Nephron progenitor cell (in vitro differentiated cells): ENCODE measurements around the gene CIBAR2.

Experiments
- DNase-seq: peaks from one replicate; pipeline ENCODE4 v3.0.0; 2021
- H3K27ac Mint-ChIP-seq: 2 replicates; pipeline ENCODE4 v1.8.0; 2021; ENCODE audit warnings: mild to moderate bottlenecking, moderate library complexity, mixed read lengths
- H3K27me3 Mint-ChIP-seq: 2 replicates; pipeline ENCODE4 v1.8.0; 2021; ENCODE audit warnings: mild to moderate bottlenecking, low read depth, mixed read lengths; ENCODE audit not compliant: poor library complexity
- H3K36me3 Mint-ChIP-seq: 2 replicates; pipeline ENCODE4 v1.8.0; 2021; ENCODE audit warnings: low read depth, mixed read lengths
- H3K4me1 Mint-ChIP-seq: 2 replicates; pipeline ENCODE4 v1.8.0; 2021; ENCODE audit warnings: mixed read lengths
- H3K4me3 Mint-ChIP-seq: 2 replicates; pipeline ENCODE4 v1.8.0; 2021; ENCODE audit warnings: mild to moderate bottlenecking, moderate library complexity, mixed read lengths
- H3K9me3 Mint-ChIP-seq: 2 replicates; pipeline ENCODE4 v1.8.0; 2021; ENCODE audit warnings: mild to moderate bottlenecking, moderate library complexity, mixed read lengths
- TF ChIP-seq, protein P1 (sequence below): fragments of 200-600 bp; sonication (generic); IDR thresholded peaks from 2 replicates; pipeline ENCODE4 v1.5.0; 2021; ENCODE audit warnings: antibody characterized with exemption

CIBAR2 gene

DNA sequence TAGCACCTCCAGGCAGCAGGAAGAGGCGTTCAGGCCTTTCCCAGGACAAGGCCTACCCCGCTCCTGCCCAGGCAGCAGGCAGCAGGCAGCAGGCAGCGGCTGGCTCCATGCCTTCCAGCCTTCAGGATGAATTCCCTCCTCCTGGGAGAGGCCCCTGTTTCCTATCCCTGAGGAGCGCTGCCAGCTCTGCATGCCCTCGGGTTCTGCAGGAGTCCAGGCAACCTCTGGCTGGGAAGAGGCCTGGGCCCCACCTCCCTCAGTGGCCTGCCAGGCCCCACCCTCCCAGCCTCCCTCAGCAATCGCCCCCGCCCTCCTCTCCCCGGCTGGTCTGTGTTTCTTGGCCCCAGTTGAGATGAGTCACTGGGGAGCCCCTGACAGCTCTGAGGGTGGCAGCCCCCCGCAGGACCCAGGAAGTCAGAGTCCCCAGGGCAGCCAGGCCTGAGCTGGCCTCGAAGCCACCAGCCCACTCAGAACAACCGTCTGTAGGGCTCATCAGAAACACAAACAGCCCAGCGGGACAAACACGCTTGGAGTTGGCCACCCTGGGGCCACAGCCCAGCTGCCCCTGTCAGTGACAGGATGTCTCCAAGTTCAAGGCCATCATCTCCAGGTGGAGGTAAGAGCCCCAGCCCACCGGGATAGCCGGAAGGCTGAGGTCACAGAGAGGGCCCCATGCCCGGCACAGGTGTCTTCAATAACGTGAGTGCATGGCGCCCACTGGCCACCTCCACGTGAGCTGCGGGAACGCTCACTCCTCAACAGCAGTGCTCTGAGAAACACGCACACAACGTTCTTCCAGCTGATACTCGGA lies 39.5 kb upstream of the CIBAR2 start:
- H3K9me3 Mint-ChIP-seq = no peaks in the 10 kb centered on the region
- H3K4me1 Mint-ChIP-seq = peaks cover 55% of the 10 kb centered on the region
- no peak for DNase-seq
- H3K27me3 Mint-ChIP-seq = peaks cover 30% of the 10 kb centered on the region
- H3K27ac Mint-ChIP-seq = no peak overlapping the region
- no peak overlapping the region for H3K4me3 Mint-ChIP-seq
- TF ChIP-seq, protein P1, sequence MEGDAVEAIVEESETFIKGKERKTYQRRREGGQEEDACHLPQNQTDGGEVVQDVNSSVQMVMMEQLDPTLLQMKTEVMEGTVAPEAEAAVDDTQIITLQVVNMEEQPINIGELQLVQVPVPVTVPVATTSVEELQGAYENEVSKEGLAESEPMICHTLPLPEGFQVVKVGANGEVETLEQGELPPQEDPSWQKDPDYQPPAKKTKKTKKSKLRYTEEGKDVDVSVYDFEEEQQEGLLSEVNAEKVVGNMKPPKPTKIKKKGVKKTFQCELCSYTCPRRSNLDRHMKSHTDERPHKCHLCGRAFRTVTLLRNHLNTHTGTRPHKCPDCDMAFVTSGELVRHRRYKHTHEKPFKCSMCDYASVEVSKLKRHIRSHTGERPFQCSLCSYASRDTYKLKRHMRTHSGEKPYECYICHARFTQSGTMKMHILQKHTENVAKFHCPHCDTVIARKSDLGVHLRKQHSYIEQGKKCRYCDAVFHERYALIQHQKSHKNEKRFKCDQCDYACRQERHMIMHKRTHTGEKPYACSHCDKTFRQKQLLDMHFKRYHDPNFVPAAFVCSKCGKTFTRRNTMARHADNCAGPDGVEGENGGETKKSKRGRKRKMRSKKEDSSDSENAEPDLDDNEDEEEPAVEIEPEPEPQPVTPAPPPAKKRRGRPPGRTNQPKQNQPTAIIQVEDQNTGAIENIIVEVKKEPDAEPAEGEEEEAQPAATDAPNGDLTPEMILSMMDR = no peak
- H3K36me3 Mint-ChIP-seq = no peaks in the 10 kb centered on the region

- TF ChIP-seq, protein P1 = no peak
- Mint-ChIP-seq H3K4me3 (no peak overlapping the region), H3K27ac (no peak overlapping the region), H3K4me1 (peaks cover 54% of the 10 kb centered on the region), H3K36me3 (no peaks in the 10 kb centered on the region), H3K9me3 (no peaks in the 10 kb centered on the region), H3K27me3 (peaks cover 30% of the 10 kb centered on the region)
- DNase-seq = no peak
Measured at GRCh38 chr16:85151079-85151602, 38.9 kb upstream of the CIBAR2 start.

GRCh38 chr16:85150331-85150940 lies 38.2 kb upstream of the CIBAR2 start:
- no peaks in the 10 kb centered on the region for H3K9me3 Mint-ChIP-seq
- TF ChIP-seq, protein P1 = no peak
- peaks cover 30% of the 10 kb centered on the region for H3K27me3 Mint-ChIP-seq
- H3K36me3 Mint-ChIP-seq = no peaks in the 10 kb centered on the region
- H3K4me3 Mint-ChIP-seq = no peak overlapping the region
- peaks cover 58% of the 10 kb centered on the region for H3K4me1 Mint-ChIP-seq
- no peak for DNase-seq
- H3K27ac Mint-ChIP-seq = no peak overlapping the region

- no peak overlapping the region for H3K27ac Mint-ChIP-seq
- H3K36me3 Mint-ChIP-seq = no peaks in the 10 kb centered on the region
- H3K27me3 Mint-ChIP-seq = peaks cover 30% of the 10 kb centered on the region
- H3K9me3 Mint-ChIP-seq = no peaks in the 10 kb centered on the region
- H3K4me3 Mint-ChIP-seq = no peak overlapping the region
- DNase-seq = no peak
- H3K4me1 Mint-ChIP-seq = peaks cover 57% of the 10 kb centered on the region
- TF ChIP-seq, protein P1 = no peak
Measured at GRCh38 chr16:85149776-85150175, 37.5 kb upstream of the CIBAR2 start.

DNA sequence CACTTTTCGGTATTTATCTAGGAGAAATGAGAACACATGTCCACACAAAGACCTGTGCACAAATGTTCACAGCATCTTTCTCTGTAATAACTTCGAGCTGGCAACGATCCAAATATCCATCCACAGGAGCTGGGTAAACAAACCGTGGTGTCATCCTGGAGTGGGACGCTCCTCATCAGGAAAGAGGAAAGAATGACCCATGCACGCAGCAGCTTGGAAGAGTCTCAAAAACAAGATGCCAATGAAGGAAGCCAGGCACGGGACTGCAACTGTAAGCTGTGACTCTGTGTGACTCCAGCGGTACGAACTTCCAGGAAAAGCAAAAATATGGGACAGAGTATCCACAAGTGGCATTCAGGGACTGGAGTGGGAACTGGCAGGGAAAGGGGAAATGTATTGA lies 36.7 kb upstream of the CIBAR2 start:
- Mint-ChIP-seq H3K9me3 (no peaks in the 10 kb centered on the region), H3K27me3 (peaks cover 31% of the 10 kb centered on the region), H3K27ac (no peak overlapping the region)

More for the DNA sequence above, 36.7 kb upstream of the CIBAR2 start:
- no peak for DNase-seq
- H3K4me3 Mint-ChIP-seq = no peak overlapping the region
- peaks cover 58% of the 10 kb centered on the region for H3K4me1 Mint-ChIP-seq
- no peaks in the 10 kb centered on the region for H3K36me3 Mint-ChIP-seq
- TF ChIP-seq, protein P1 = no peak
